UCSD-AML1 (cell line): ENCODE measurements around the gene KIF3B.
"Not testable (repeated sequence)": the region's sequence is repeated elsewhere in the genome, so short reads cannot be mapped to it uniquely, and the experiment has no call there.

Source experiments
- DNase-seq: peaks from one replicate; lab custom pipeline; 2025; ENCODE audit not compliant: unreplicated experiment; lab: John Stamatoyannopoulos, UW

KIF3B gene

DNA sequence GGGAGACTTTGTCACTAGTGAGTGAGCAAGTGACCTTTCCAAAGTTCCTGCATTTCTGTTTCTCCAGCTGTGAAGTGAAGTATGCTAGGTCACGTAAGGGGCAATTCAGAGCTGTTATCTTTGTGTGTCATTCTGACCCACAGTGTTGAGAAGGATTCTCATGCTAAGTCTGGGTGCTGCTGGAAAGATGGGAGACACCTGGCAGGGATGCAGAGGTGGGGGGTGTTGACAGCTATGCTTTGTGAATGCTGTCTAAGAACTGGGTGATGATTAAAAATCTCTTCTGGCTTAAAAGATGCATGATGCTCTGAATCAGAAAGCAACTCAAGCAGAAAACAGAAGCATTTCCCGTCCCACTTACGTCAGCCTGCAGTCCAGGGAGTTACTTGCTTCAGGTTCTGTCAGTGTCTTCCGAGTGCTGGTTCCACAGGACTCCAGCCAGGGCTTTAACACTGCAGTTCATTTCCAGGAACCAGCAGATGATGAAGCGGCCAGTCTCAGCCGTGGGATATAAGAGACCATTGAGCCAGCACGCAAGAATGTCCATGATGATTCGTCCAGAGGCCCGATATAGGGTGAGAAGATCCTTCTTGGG lies 49.7 kb downstream of the KIF3B start:
- DNase-seq, result no peak

DNA sequence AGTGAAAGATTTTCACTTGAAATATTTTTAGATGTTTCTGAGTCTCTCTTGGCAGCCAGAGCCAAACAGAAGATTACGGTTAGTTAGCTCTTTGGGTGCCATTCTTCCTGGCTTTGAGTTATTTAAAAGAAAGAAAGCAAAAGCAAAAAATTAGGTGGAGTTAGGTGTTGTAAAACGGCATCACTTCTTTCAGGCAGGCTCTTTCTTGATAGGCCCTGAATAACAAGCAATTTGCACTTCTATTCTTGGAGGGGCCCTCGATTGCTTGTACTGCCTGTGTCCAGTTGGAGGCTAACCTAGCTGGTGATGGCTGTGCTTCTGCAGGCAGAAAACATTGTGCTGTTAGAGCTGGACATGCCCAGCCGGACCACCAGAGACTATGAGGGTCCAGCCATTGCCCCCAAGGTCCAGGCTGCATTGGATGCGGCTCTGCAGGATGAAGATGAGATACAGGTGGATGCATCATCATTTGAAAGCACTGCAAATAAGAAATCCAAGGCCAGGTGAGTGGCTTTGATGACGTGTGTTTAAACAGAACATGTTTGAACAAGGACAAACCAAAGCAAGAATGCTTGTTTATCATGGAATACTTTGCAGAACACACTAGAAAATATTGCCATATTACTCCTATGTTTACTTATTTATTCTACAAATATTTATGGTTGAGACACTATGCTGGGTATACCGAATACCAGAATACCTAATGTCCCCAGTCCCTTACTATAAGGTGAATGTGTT lies 52.5 kb downstream of the KIF3B start:
- no peak for DNase-seq

DNA sequence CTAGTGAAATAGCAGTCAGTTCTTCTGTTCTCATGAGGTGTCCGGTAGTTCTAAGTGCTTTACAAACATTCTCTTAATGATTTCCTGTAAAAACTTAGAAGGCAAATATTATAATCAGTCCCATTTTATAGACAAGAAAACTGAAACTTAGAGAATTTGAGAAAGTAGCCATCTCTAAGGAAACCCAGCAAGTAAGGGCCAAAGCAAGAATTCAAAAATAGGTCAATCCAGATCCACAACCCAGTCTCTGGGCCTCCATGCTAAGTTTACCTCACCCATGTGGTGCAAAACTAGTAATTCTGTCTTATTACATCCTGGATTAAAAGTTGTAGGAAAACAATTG lies 53.1 kb downstream of the KIF3B start:
- no peak for DNase-seq

DNA sequence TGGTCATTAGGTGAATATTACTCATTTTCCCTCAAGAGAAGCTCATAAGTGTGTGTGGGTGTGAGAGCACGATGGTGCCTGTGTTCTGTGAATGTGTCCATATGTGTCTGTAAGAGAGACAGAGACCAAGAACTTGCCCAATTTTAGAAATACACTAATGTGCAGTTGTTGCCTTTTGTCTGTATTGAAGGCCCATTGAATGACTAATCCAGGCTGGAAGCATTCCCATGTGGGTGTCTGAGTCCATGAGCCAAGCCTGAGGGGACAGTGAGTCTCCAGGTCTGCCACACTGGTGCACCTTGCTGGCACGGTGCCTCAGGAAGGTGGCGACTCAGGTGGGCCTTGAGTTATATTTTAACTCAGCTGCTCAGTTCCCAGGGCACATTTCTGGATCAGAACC lies 55.2 kb downstream of the KIF3B start:
- no peak for DNase-seq

DNA sequence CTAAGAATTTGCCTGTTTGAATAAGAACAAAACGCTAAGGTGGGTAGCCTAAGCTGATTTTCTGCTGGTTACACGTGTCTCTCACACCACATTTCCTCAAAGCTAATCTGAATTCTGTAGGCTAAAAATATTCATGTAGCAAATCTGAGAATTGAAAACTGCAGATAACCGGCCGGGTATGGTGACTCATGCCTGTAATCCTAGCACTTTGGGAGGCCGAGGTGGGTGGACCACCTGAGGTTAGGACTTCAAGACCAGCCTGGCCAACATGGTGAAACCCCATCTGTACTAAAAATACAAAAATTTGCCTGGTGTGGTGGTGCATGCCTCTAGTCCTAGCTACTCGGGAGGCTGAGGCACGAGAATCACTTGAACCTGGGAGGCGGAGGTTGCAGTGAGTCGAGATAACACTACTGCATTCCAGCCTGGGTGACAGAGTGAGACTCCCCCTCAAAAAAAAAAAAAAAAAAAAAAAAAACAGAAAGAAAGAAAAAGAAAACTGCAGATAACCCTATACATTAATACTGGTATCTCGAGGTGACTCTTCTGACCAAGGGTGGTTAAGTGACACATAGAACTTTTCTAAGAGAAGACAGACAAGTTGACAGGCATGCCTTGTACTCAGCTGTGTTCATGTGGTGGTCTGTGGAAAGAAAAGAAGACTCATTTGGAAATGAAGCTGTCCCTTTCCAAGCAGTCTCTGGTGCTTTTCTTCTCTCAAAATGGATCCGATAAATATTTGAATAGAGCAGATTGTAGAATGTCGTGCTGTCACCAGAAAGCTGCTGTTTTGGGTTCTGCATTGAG lies 55.9 kb downstream of the KIF3B start:
- DNase-seq, result no peak

DNA sequence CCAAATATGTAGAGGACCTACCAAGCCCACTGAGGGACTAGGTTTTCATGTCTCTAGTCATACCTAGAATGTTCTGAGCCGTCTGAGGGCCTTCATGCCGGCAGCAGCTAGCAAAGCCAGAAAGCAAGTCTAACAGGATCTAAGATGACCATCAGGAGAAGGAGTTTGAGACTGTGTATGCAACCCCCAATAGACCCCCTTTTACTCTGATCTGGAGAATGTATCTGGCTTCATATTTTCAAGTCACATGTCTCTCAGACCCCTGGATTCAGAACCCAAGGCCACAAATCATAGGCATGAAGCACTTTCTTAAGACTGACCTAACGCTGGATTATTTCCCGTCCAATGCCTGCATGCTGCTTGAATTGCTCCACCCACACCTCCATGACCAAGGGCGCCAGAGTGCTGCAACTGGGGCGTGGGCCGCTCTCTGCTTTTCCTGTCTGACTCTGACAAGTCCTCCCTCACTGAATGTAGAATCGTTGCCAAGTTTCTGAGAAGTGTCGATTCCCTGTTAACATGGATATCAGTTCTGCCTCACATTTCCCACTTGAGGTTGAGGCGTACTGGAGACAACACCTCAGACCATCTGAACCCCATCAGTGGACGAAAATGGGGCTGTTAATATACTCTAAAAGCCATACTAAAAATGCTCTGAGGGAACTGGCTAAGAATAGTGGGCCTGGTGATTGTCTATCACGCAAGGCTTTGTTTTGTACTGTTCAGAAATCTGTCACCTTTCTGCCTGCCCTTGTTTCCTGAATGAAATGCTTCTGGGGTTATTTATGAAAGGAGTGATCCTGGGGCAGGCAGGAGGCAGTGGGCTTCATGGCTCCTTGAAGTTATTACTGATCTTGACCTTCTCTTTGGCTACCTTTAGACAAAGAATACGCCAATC lies 56.8 kb downstream of the KIF3B start:
- peak; percentile 76 for DNase-seq

DNA sequence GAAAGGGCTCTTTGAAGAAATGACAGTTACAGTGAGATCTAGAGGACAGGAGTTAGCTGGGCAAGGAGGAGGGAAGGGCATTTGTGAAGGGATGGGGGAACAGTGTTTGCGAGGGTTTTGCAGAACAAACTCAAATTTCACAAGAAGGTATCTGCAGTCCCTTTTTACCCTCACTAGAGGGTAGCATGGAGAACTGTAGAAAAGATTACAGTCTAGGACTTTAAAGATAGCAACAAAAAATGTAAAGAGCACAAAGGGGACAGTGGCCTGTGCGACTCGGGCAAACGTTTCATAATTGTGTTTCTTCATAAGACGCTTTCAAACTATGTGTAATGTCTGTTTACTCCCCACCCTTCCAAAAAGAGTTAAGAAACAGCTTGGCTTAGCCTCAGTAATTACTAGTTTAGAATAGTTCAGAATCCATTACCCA lies 59.5 kb downstream of the KIF3B start:
- DNase-seq, result no peak

DNA sequence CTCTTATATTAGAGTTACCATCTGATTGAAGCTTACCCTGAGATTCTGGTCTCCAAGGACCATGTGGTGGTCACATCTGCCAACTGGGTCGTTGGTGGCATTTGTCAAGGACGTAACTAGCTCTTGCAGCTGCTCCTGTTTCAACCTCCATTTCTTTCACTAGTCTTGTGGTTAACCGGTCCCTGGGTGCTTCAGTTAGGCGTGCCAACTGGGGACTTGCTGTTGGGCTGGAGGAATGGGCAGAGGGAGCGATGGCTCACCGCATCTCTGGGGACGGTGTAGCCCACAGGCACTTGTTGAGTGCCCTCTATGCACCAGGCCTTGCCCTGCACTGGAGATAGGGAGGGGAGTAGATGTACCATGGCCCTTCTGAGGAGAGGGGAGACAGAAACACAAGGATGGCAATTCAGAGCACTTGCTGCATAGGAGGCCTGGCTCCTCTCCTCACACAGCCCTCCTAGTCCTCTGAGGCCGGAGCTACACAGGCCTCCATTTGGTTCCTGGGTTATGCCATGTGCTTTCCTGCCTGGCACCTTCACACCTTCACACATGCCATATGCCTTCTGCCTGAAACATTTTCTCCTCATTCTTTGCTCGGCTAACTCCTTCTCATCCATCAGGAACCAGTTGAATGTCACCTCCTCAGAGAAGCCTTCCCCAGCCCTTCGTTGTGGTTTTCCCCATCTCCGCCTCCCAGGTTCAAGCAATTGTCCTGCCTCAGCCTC lies 60.6 kb downstream of the KIF3B start:
- DNase-seq, result no peak

DNA sequence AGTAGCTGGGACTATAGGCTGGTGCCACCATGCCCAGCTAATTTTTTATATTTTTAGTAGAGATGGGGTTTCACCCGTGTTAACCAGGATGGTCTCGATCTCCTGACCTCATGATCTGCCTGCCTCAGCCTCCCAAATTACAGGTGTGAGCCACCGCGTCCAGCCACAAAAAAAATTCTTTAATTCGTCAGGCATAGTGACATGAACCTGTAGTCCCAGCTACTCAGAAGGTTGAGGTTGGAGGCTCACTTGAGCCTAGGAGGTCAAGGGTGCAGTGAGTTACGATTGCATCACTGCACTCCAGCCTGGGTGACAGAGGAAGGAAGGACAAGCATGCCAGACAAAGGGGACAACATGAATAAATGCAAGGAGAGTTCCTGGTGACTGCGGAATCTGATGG lies 61.2 kb downstream of the KIF3B start:
- DNase-seq, result no peak

DNA sequence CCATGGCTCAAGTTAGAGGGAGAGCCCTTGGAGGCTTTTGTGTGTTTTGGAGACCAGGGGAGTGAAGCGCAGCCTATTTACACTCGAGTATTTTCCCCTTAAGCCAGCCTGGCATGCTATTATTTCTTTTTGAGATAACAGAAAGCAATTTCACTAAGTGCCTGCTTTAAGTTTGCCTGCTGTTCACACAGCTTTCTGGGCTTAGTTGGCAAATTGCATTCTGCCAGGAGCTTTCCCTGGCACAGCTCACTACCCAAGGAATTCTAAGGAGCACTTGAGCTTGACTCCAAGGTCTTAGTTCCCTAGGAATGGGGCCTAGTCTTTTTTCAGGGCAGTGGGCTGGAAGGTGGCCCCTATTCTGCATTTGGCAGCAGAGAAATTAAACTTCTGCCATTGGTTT lies 61.7 kb downstream of the KIF3B start:
- DNase-seq, result no peak

DNA sequence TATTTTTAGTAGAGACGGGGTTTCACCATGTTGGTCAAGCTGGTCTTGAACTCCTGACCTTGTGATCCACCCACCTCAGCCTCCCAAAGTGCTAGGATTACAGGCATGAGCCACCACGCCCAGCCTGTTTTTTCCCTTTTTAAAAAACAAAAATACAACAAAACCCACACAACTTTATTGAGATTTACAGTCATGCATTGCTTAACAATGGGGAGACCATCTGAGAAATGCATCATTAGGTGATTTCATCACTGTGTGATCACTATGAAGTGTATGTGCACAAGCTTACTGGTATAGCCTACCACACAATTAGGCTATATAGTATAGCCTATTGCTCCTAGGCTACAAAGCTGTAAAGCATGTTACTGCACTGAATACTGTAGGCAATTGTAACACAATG lies 63.6 kb downstream of the KIF3B start:
- not testable (repeated sequence) for DNase-seq

DNA sequence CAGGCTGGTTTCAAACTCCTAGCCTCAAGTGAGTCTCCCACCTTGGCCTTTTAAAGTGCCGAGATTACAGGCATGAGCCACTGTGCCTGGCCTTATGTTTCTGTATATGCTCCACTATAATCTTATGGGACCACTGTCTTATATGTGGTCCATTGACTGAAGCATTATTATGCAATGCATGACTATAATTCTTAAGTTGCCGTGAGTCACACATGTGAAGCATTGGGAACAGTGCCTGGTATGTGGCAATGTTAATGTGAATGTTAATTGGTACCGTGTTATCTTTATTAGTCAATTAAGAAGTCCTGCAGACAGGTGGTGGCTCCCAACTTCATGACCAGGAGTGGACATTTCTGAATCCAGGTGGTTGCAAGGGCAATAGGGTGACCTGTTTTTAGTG lies 66.0 kb downstream of the KIF3B start:
- no peak for DNase-seq

DNA sequence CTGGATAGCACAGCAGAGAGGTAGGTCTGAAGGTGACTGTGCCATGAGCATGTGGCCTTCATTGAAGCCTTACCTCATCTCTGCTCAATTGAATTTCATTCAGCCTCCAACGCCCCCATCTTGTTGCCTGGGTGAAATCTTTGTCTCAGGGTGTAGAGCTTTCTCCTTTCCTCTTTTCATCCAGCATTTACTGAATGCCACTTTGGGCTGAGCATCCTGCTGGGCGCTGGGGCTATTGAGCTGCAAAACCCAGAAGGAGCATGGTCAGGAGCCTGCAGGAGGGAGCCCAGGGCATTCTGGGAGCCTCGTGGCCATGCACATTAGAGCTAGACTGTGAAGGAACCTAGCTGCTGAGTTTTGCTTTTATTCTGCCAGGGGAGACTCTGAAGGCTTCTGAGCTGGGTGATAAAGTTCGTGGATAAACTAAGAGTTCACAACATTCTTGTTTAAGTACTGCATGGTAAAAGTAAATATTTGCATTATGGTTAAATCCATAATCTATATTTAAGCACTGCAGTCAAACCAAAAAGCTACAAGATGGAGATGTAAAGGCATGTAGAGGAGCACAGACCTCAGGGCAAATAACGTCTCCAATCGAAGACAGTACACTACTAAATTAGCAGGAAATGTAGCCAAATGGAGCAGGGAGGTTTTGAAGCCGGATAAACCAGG lies 67.5 kb downstream of the KIF3B start:
- no peak for DNase-seq

DNA sequence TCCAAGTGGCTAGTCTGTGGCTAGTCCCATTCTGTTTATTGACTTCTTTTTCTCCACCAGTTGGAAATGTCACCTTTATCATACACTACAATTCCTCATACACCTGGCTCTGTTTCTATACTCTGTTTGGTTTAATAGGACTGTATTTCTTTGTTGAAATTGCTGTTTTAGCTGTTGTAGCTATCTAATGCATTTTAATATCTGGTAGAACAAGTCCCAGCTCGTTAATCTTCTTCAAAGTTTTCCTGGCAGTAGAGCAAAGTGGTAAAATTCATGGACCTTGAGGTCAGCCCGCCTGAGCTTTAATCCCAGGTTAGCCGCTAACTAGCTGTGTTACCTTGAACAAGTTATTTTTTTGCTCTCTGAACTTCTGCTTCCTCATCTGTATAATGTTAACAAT lies 70.8 kb downstream of the KIF3B start:
- no peak for DNase-seq

DNA sequence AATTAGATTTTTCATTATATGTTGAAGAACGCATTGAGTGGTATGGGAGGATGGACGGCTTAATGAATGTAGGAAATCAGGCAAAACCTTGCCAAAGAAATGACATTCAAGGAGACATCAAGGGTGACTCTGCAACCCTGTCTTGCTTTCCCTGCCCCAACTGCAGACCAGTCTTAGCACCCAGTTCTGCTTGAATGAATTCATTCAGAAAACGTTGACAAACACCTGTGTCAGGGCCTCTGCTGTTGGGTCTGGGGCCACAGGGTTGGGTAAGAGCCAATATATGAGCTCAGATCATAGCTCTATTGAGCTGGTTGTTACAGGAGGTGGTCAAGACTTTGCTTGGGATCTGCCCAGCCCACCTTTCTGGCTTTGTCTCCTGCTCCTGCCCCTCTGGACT lies 73.0 kb downstream of the KIF3B start:
- DNase-seq, result no peak

DNA sequence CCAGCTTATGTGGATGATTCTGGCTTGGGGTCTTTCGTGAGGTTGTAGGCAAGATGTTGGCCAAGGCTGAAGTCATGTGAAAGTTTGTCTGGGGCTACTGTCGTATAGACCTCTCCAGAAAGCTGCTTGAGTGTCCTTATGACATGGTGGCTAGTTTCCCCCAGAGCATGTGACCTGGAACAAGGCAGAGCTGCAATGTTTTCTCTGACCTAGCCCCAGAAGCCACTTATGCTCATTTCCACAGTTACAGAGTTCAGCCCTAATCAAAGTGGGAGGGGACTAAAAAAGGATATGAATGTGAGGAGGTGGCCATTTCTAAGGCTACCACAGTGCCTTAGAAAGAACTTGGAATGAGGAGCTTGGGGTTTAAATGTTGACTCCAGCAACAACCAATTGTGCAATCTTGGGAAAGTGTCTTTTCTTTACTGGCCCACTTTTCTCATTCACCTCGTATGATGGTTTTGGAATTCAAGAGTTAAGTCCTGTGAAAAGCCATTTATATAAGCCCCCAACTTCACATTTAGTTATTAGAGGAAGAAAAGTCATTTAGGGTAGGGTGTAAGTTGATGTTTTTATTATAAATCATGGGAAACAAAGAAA lies 74.8 kb downstream of the KIF3B start:
- no peak for DNase-seq

DNA sequence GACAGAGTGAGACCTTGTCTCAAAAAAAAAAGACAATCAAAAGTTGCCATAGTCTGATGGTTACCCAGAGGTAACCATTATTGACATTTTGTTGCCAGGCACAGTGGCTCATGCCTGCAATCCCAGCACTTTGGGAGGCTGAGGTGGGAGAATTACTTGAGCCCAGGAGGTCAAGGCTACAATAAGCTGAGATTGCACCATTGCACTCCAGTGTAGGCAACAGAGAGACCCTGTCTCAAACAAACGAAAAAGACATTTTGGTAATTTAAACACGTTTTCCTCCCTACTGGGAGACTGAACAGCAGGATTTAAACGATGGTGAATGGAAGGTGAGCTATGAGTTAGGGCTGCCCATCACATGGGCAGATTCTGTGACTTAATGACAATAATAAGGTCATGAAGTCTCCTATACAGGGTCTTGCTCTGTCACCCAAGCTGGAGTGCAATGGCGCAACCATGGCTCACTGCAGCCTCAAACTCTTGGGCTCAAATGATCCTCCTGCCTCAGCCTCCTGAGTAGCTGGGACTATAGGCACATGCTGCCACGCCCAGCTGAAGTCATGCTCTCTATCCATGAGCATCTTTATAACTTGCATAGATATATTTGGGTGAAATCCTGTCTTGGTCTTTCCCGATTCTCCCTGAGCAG lies 76.5 kb downstream of the KIF3B start:
- no peak for DNase-seq

DNA sequence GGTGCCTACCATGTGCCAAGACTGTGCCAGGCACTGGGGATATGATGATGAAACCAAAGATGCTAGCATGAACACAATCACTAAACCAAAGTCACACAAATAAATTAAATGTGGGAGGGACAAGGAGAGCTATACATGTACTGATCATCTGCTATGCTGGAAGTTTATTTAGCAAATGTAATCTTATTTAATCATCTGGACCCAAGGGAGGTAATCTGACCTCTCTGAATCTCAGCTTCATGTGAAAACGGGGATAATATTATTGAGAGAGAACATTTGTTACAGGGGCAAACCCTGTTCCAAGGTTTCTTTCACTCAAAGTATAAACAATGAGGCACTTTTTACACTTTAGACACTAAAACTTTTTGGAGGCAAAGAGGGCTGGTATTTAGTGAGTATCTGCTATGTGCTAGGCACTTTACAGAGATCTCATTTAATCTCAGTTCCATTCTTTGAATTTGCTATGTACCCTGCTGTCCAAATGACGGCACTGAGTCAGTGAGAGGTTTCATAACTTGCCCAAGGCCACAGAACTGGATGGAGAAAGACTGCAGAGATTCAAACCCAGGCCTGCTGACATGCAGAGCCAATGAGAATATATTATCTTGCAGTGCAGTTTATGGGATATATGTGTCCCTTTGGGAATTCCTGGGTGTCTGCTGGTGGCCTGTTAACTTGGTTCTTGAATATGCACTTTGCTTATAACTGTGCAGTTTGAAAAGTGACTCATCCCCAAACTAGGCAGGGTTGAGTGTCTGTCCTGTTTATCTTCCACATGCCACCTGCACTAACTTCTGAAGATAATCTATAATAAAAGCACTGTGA lies 77.4 kb downstream of the KIF3B start:
- no peak for DNase-seq
